NCI-H2107 treated with DMSO at 0.1 percent for 48 hours (cell line): Measurements from ENCODE around the gene RCAN3.
"Not testable (repeated sequence)": the region's sequence is repeated elsewhere in the genome, so short reads cannot be mapped to it uniquely, and the experiment has no call there.

Source experiments
- DNase-seq: peaks from one replicate; lab custom pipeline; 2025; ENCODE audit not compliant: unreplicated experiment; lab: John Stamatoyannopoulos, UW

The RCAN3 gene

GRCh38 chr1:24484199-24484598 is 18.4 kb upstream of the RCAN3 start:
- DNase-seq = no peak

DNA sequence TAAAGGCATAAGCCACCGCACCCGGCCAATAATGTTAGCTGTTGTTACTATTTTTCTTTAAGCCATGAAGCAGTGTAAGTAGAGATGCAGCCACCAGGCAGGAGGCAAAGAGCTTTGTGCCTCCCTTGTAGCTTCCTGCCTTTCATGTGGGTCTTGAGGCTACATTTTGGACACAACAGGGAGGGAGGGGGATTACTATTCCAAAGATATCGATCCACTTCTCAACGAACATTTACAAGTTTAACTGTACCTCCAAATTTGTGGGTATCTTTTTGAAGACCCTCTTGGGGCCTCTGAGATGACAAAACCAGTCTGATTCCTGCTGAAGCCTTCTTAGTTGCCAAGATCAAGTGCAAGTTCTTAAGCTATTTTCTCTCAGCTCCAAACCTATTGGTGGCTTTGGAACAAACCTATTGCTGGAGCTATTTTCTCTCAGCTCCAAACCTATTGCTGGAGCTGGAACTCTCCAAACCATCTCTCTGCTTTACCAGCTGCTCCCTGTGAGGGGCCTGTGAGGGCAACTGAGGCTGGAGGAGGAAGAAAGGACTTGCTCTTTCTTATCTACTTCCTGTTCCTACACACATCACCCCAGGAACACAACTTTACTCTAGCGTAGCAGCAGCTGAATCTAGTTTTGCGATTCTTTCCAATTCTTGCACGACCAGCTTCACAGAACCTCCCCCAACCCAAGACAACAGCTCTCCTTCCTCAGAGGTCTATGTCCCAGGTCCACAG is 16.1 kb upstream of the RCAN3 start:
- no peak for DNase-seq

GRCh38 chr1:24487455-24487854 is 15.2 kb upstream of the RCAN3 start:
- no peak for DNase-seq

GRCh38 chr1:24488159-24488558 is 14.5 kb upstream of the RCAN3 start:
- not testable (repeated sequence) for DNase-seq

DNA sequence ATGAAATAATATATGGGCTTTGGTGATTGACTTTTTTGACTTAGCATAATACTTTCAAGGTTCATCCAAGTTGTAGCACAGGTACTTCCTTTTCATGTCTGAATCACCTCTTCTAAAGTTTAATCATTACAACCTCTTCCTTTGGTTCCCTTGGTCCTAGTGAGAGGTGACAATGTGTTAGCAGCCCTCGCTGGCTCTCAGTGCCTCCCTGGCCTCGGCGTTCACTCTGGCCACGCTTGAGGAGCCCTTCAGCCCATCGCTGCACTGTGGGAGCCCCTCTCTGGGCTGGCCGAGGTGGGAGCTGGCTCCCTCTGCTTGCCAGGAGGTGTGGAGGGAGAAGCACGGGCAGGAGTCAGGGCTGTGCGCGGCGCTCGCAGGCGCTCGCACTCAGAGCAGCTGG is 13.0 kb upstream of the RCAN3 start:
- no peak for DNase-seq

DNA sequence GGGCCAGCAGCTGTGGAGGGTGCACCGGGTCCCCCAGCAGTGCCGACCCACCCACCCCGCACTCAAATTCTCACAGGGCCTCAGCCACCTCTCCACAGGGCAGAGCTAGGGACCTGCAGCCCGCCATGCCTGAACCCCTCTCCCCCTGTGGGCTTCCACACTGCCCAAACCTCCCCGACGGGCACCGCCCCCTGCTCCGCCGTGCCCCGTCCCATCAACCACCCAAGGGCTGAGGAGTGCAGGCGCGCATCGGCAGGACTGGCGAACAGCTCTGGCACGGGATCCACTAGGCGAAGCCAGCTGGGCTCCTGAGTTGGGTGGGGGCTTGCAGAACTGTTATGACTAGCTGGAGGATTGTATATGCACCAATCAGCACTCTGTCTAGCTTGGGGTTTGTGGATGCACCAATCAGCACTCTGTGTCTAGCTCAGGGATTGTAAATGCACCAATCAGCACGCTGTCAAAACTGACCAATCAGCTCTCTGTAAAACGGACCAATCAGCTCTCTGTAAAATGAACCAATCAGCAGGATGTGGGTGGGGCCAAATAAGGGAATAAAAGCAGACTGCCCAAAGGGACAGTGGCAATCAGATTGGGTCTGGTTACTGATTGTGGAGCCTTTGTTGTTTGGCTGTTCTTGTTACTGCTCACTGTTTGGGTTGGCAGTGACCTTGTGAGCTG is 12.4 kb upstream of the RCAN3 start:
- DNase-seq = no peak

- no peak for DNase-seq
Measured at GRCh38 chr1:24491577-24492360, 10.9 kb upstream of the RCAN3 start.

DNA sequence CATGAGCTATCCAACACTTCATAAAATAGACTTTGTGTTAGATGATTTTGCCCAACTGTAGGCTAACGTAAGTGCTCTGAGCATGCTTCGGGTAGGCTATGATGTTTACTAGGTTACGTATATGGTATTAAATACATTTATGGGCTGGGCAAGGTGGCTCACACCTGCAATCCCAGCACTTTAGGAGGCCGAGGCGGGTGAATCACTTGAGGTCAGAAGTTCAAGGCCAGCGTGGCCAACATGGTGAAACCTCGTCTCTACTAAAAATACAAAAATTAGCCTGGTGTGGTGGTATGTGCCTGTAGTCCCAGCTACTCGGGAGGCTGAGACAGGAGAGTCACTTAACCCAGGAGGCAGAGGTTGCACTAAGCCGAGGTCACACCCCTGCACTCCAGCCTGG is 9.7 kb upstream of the RCAN3 start:
- not testable (repeated sequence) for DNase-seq

DNA sequence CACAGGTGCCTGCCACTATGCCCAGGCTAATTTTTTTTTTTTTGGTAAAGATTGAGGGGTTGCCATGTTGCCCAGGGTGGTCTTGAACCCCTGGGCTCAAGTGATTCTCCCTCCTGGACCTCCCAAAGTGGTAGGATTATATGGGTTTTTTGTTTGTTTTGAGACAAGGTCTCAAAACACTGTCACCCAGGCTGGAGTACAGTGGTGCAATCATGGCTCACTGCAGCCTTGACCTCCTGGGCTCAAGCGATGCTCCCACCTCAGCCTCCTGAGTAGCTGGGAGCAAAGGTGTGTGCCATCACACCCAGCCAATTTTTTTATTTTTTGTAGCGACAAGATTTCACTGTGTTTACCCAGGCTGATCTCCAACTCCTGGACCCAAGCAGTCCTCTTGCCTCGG is 8.9 kb upstream of the RCAN3 start:
- no peak for DNase-seq

GRCh38 chr1:24498589-24498988 is 4.0 kb upstream of the RCAN3 start:
- DNase-seq = no peak

- no peak for DNase-seq
Measured at GRCh38 chr1:24500448-24501048, 2.1 kb upstream of the RCAN3 start.

GRCh38 chr1:24501371-24502064 is 1.1 kb upstream of the RCAN3 start:
- no peak for DNase-seq

DNA sequence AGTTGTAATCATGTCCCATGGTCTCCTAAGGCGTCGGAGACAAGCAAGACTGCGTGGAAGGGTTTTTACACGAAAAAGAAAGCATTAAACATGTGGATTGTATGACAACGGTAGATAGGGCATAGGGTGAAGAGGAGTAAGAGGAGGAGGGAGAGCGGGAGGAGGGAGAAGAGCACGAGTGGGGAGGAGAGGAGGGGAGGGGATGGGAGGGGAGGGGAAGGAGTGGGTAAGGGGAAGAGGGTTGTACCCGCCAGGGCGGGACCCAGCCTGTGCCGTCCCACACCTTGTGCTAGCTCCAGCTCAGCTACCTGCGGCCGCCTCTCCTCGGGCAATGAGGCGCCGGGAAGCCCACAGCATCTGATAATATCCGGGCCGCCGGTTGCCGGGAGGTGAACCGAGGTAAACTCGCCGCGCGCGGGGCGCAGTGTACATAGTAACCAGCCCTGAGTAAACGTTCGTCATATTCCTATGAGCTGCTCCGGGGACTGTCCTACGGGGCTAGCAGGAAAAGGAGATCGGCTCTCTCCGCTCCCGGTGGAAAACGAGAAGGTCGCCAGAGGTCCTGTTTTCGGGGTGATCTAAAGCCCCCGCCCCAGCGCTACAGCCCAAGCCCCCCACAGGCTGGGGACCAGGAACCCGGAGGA is 449 bp upstream of the RCAN3 start:
- peak; percentile 46 for DNase-seq

GRCh38 chr1:24503059-24503751 is 569 bp downstream of the RCAN3 start:
- no peak for DNase-seq

- DNase-seq = no peak
Measured at GRCh38 chr1:24503870-24504523, 1.4 kb downstream of the RCAN3 start.

DNA sequence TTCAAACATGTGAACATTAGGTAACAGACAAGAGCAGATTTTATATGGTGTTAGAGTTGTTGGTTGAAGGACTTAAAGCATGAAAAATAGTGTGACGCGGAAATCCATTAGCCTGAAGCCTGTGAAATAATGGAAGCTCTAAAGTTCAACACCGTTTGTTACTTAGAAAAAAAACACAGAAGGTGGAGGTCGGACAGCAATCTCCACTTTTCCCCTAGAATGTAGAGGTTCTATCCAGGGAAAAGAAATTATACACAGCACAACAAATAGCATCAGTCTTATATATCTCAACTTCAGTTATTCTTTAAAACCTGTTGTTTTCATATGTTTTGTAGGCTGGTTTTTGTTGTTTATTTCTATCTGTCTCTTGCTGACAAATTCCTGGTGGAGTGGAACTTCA is 1.9 kb downstream of the RCAN3 start:
- no peak for DNase-seq

DNA sequence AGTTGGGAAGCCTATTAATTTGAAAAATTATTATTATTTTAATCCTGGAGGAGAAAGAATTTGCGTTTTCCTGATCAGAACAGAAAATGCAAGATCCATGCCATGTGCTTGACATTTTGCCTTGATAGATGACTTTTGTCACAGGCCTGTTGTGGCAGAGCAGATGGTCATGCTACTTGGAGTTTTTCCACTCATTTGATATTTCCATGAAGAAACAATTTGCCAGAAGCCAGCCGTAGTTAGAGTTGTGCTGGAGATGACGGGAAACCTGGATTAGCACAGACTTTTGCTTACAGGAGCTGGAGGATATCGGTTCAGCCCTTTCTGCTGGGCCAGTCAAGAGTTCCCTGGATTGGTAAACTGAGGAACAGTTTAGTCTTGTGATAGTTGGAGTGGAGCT is 3.2 kb downstream of the RCAN3 start:
- DNase-seq = no peak

DNA sequence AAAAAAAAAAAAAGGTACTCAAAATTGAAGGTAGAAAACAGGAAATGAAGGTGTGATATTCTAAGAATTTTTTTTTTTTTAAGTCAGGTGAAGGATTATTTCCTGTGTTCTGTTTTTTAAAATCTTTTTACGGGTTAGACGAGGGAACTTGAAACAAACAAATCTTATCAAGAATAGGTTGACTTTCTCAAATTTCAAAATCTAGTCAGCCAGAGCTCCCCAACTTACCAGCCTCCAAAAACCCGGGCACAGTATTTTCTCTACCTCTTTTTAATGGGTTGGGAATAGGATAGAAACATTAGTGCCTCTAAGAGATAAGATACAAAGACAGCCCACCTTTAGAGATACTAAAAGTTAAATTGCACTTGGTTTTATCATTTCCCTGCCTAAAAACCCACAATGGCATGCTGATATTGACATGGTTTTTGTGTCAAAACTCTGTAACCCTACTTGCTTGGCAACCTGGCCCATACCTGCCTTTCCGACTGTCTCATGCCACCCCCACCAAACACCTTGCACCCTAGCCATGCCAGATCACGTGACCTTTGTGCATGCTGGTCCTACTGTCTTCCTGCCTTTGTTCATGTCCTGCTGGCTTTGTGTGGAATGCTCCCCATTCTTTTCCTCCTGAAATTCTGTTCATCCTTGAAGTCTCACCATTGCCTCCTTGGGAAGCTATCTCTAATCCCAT is 4.2 kb downstream of the RCAN3 start:
- no peak for DNase-seq

GRCh38 chr1:24507405-24507804 is 4.8 kb downstream of the RCAN3 start:
- DNase-seq = no peak
